Tibial artery (tissue), 4 donors: ENCODE measurements around the gene CDC6.
A peak's percentile ranks its signal among the peaks of the same experiment; 100 is the strongest.
"Not testable (repeated sequence)": the region's sequence is repeated elsewhere in the genome, so short reads cannot be mapped to it uniquely, and the experiment has no call there.

Source experiments
- DNase-seq, 2 donors: peaks; one replicate each; pipeline ENCODE4 v3.0.0-alpha.2; 2019
- H3K27ac ChIP-seq, 2 donors: fragments of 200-600 bp; sonication (generic) in 1 of 2; 1 replicate in 1 of 2; 2 replicates in 1 of 2; pipeline ENCODE4 v1.5.1; 2018 to 2019; ENCODE audit warnings: mild to moderate bottlenecking in 1 of 2
- H3K27me3 ChIP-seq, 2 donors: fragments of 200-600 bp; sonication (generic) in 1 of 2; one replicate each; pipeline versions ENCODE4 v1.5.1 to v1.6.0; 2016 to 2019
- H3K36me3 ChIP-seq, 3 donors: fragments of 200-600 bp; sonication (generic) in 2 of 3; one replicate each; pipeline ENCODE4 v1.5.1; 2016 to 2019; ENCODE audit warnings: mild to moderate bottlenecking in 2 of 3
- H3K4me1 ChIP-seq, 4 donors: fragments of 200-600 bp; sonication (generic) in 2 of 4; 1 replicate in 3 of 4; 2 replicates in 1 of 4; pipeline ENCODE4 v1.5.1; 2016 to 2019
- H3K4me3 ChIP-seq, 2 donors: fragments of 200-600 bp; sonication (generic) in 1 of 2; 1 replicate in 1 of 2; 2 replicates in 1 of 2; pipeline ENCODE4 v1.5.1; 2018 to 2019; ENCODE audit warnings: mild to moderate bottlenecking in 2 of 2
- H3K9me3 ChIP-seq, 3 donors: fragments of 200-600 bp; sonication (generic) in 1 of 3; one replicate each; pipeline ENCODE4 v1.5.1; 2016 to 2019
- intact Hi-C: fragments of 100-400 bp; cut with DNase I; formaldehyde crosslinking; loops from one replicate; pipeline ENCODE4 v1.15.0; 2023; ENCODE audit warnings: low total_unique reads
- TF ChIP-seq, protein P1 (sequence below), 2 experiments: fragments of 200-600 bp in 1 of 2; fragments of 450-650 bp in 1 of 2; IDR thresholded peaks; one replicate each; pipeline ENCODE4 v1.5.1; 2017 to 2019; ENCODE audit warnings: antibody characterized with exemption in 2 of 2, mild to moderate bottlenecking in 1 of 2, moderate library complexity in 1 of 2

The CDC6 gene

DNA sequence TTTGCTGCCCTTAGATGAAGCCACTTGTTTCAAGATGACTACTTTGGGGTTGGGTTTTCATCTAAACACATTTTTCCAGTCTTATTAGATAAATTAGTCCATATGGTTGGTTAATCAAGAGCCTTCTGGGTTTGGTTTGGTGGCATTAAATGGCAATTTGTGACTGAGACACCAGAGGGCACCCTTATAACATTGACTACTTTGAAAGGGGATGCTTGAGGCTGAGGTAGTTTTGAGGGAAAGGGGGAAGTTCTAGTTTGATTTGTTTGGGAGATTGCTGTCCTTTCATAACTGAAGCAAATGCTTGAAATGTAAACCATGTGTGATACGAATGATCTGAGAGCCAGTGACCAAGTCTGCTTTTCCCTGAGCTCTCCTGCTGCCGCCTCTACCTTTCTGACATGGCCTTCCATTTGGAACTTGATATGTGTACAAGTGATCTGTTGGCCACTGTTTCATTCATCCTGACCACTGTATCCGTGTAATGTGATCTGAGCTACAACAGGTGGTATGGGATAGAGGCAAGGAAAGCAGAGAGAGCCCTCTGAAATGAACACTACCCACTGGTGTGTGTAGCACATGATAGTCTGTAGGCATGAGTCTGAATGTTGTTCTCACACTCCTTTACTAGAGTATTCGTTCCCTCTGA, 15.5 kb downstream of the CDC6 start:
- no peak overlapping the region for H3K27ac ChIP-seq
- H3K27me3 ChIP-seq, result no peaks in the 10 kb centered on the region
- DNase-seq, result peak in 1 of 2 donors; percentile 65
- H3K36me3 ChIP-seq, result no peaks in the 10 kb centered on the region
- H3K4me3 ChIP-seq, result no peak overlapping the region
- peaks cover 0 to 32% (median 18%) of the 10 kb centered on the region in 4 donors for H3K4me1 ChIP-seq
- H3K9me3 ChIP-seq, result no peaks in the 10 kb centered on the region
- TF ChIP-seq, protein P1, sequence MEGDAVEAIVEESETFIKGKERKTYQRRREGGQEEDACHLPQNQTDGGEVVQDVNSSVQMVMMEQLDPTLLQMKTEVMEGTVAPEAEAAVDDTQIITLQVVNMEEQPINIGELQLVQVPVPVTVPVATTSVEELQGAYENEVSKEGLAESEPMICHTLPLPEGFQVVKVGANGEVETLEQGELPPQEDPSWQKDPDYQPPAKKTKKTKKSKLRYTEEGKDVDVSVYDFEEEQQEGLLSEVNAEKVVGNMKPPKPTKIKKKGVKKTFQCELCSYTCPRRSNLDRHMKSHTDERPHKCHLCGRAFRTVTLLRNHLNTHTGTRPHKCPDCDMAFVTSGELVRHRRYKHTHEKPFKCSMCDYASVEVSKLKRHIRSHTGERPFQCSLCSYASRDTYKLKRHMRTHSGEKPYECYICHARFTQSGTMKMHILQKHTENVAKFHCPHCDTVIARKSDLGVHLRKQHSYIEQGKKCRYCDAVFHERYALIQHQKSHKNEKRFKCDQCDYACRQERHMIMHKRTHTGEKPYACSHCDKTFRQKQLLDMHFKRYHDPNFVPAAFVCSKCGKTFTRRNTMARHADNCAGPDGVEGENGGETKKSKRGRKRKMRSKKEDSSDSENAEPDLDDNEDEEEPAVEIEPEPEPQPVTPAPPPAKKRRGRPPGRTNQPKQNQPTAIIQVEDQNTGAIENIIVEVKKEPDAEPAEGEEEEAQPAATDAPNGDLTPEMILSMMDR (IDR thresholded peaks at IDR 0.05), result peak; percentile 75 to 88
- intact Hi-C loops, result loop anchor here (1.0 to 10.0 kb wide), 2 partner anchors 51 to 262 kb away; partner anchors contain the start of gene CCR7

DNA sequence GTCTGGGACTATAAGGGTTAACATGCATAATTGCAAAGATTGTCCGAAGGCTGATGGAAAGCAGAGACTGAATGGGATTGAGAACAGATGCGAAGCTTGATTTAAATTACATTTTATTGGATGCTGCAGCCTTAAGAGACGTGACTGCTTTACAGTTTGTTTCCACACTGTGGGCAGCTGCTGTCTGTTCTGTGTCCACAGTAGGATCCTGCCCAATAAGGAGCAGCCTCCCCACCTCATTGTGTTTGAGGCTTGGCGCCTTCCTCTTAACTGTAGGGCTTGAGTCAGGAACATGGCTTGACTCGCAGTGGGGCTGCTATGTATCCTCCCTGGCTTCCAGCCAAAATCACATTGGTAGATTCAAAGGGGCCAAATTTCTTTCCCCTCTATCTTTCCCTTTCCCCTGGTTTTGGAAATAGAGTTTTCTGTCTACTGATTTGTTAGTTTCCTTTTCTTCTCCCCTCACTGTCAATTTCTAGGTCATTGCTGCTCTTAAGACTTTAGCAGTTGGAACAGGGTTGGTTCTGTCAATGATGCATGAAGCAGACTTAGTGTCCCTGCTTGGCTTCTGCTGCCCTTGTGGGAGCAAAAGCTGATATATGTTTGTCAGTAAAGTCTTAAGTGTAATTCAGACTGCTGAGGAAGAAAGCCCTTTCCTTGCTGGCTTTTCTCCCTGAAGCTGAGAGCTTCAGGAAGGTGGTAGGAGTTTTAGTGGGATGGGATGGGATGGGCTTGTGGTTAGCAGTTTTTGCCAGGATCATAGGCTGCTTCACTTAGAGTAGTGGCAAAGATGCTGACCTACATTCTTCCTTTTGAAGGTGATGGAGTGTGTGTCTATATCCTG, 16.3 kb downstream of the CDC6 start:
- Histone ChIP-seq H3K27me3 (no peaks in the 10 kb centered on the region), H3K4me1 (peaks cover 0 to 31% (median 18%) of the 10 kb centered on the region in 4 donors), H3K4me3 (no peak overlapping the region), H3K27ac (no peak overlapping the region), H3K36me3 (no peaks in the 10 kb centered on the region), H3K9me3 (no peaks in the 10 kb centered on the region)
- intact Hi-C loops, result loop anchor here (1.0 to 10.0 kb wide), 2 partner anchors 50 to 261 kb away; partner anchors contain the start of gene CCR7
- TF ChIP-seq, protein P1 (IDR thresholded peaks at IDR 0.05), result no peak
- no peak for DNase-seq

DNA sequence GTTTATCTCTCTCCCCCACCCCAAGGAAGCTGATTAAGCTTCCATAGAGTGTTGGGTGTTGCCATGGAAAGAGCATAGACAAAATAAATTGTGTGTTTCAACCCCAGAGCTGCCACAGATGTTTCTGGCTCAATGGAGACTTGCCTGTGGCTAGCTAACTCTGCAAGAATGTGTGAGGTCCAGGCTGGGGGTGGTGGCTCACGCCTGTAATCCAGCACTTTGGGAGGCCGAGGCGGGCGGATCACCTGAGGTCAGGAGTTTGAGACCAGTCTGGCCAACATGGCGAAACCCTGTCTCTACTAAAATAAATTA, 16.8 kb downstream of the CDC6 start:
- DNase-seq, H3K27ac ChIP-seq, H3K4me3 ChIP-seq, H3K27me3 ChIP-seq, H3K36me3 ChIP-seq, H3K9me3 ChIP-seq: not testable (repeated sequence)
- intact Hi-C loops, result loop anchor here (10.0 kb wide), 1 partner anchor 260 kb away; the partner anchor contains the start of gene CCR7
- H3K4me1 ChIP-seq, result peaks cover 0 to 37% (median 19%) of the 10 kb centered on the region in 4 donors

DNA sequence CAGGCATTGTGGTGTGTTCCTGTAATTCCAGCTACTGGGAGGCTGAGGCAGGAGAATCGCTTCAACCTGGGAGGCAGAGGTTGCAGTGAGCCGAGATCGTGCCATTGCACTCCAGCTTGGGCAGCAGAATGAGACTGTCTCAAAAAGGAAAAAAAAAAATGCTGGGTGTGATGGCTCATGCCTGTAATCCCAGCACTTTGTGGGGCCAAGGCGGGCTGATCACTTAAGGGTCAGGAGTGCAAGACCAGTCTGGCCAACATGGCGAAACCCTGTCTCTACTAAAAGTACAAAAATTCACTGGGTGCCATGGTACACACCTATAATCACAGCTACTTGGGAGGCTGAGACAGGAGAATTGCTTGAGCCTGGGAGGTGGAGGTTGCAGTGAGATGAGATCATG, 17.2 kb downstream of the CDC6 start:
- H3K4me1 ChIP-seq, result peaks cover 0 to 40% (median 21%) of the 10 kb centered on the region in 4 donors
- H3K9me3 ChIP-seq, H3K27ac ChIP-seq, DNase-seq, H3K36me3 ChIP-seq, H3K4me3 ChIP-seq, H3K27me3 ChIP-seq: not testable (repeated sequence)
- intact Hi-C loops, result loop anchor here (10.0 kb wide), 1 partner anchor 260 kb away; the partner anchor contains the start of gene CCR7

DNA sequence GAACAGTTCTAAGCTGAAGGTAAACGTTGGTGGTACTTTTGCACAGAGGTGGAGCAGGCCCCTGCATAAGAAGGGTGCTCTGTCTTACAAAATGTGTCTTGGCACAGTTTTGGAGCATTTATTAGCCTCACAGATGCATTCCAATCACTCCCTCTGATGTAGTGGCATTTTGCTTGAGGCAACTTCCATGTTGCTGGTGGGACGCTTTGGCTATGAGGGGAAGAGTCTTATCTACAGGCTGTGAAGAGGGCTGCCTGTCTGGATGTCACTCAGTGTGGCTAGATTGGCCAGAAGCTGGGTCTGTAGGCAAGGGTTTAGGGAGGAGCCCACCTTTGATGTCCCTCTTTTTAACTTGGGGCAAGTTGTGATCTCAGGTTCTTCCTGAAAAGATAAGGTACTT, 18.7 kb downstream of the CDC6 start:
- Histone ChIP-seq H3K27ac (no peak overlapping the region), H3K27me3 (no peaks in the 10 kb centered on the region), H3K36me3 (no peaks in the 10 kb centered on the region), H3K9me3 (no peaks in the 10 kb centered on the region), H3K4me3 (no peak overlapping the region), H3K4me1 (peaks cover 0 to 56% (median 35%) of the 10 kb centered on the region in 4 donors)
- TF ChIP-seq, protein P1 (IDR thresholded peaks at IDR 0.05), result no peak
- intact Hi-C loops, result loop anchor here (10.0 kb wide), 1 partner anchor 258 kb away; the partner anchor contains the start of gene CCR7
- DNase-seq, result no peak

DNA sequence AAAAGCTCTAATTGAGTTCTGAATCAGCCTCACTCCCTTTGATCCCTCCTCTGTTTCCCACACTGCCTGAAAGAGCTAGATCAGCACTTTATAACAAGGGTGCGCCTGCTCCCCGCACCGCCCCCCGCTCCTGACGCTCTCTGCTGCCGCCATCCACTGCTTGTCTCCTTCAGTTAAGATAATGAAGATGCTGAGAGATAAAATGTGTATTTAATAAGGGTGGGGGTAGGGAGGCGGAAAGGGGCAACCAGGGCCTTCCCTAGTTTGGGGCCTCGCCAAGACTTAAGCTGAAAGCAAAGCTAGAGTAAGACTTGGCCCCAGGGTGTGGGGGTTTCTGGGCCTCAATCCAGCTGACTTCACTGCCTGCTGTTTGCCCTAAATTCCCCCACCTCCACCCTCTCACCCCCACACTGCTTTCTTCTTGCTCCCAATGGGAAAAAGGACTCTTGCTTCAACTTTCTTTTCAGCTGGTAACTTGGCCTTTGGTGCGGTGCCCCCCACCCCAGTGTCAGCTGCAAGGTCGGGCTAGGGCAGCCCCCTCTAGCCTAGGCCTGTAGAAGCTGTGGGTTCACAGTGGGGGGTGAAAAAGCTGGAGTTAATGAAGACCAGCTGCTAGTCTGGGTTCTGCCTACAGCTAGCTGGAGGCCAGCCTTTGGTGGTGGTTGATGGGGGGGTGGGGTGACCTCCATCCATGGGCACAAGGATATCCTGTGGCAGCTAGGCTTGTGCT, 19.5 kb downstream of the CDC6 start:
- H3K4me3 ChIP-seq, result no peak overlapping the region
- no peaks in the 10 kb centered on the region for H3K36me3 ChIP-seq
- no peaks in the 10 kb centered on the region for H3K9me3 ChIP-seq
- H3K4me1 ChIP-seq, result peaks cover 0 to 63% (median 43%) of the 10 kb centered on the region in 4 donors
- H3K27ac ChIP-seq, result no peak overlapping the region
- intact Hi-C loops, result loop anchor here (10.0 kb wide), 1 partner anchor 258 kb away; the partner anchor contains the start of gene CCR7
- no peak for DNase-seq
- TF ChIP-seq, protein P1 (IDR thresholded peaks at IDR 0.05), result no peak
- no peaks in the 10 kb centered on the region for H3K27me3 ChIP-seq
